Activated CD8-positive, alpha-beta T cell treated with anti-CD3 and anti-CD28 coated beads for 36 hours (primary cell): ENCODE measurements around the gene CHD9. TPM values are rescaled to one million over a fixed set of nuclear protein-coding genes. Genes with fewer than 3 reads are reported as not detected.

Experiments
- ATAC-seq: fragments of 200-7000 bp; cut with Tn5 transposase; one replicate; pipeline ENCODE4 v1.10.0; 2021; ENCODE audit warnings: mild to moderate bottlenecking, moderate library complexity
- CTCF ChIA-PET: fragments of 350-600 bp; sonication (Branson Sonifier 250); formaldehyde crosslinking; loops from one replicate; lab custom pipeline; 2021; ENCODE audit warnings: antibody characterized with exemption; lab: Charles Lee
- POLR2A ChIA-PET: fragments of 350-600 bp; sonication (Branson Sonifier 250); formaldehyde crosslinking; loops from one replicate; lab custom pipeline; 2021; ENCODE audit warnings: antibody characterized with exemption; lab: Charles Lee
- DNase-seq: peaks from one replicate; pipeline ENCODE4 v3.0.0-alpha.2; 2020
- H3K27ac Mint-ChIP-seq: one replicate; pipeline ENCODE4 v1.8.0; 2021; ENCODE audit warnings: mild to moderate bottlenecking, mixed read lengths
- H3K27me3 Mint-ChIP-seq: one replicate; pipeline ENCODE4 v1.8.0; 2021; ENCODE audit warnings: mixed read lengths
- H3K36me3 Mint-ChIP-seq: one replicate; pipeline ENCODE4 v1.8.0; 2021; ENCODE audit warnings: low read depth, mixed read lengths
- H3K4me1 Mint-ChIP-seq: one replicate; pipeline ENCODE4 v1.8.0; 2021; ENCODE audit warnings: low read depth, mixed read lengths
- H3K4me3 Mint-ChIP-seq: one replicate; pipeline ENCODE4 v1.8.0; 2021; ENCODE audit warnings: mild to moderate bottlenecking, moderate library complexity, mixed read lengths
- H3K9me3 Mint-ChIP-seq: one replicate; pipeline ENCODE4 v1.8.0; 2021; ENCODE audit warnings: mixed read lengths
- CTCF ChIP-seq: fragments of 200-600 bp; IDR thresholded peaks from one replicate; pipeline ENCODE4 v1.8.0; 2022; ENCODE audit warnings: antibody characterized with exemption, mild to moderate bottlenecking
- intact Hi-C: fragments of 100-400 bp; cut with micrococcal nuclease; formaldehyde crosslinking; loops from one replicate; pipeline ENCODE4 v1.10.0; 2022
- total RNA-seq, 2 experiments: library from RNA; stranded (reverse); gene quantifications; one replicate each; pipeline ENCODE4 v1.2.3, GENCODE V29; 2021

CHD9 gene
- total RNA-seq, 2 experiments from 2014 or later = 13.8 to 16.3 TPM

- Mint-ChIP-seq H3K9me3 (no peaks in the 10 kb centered on the region), H3K36me3 (peaks cover 8% of the 10 kb centered on the region), H3K27me3 (no peaks in the 10 kb centered on the region), H3K27ac (no peak overlapping the region), H3K4me3 (no peak overlapping the region), H3K4me1 (peaks cover 13% of the 10 kb centered on the region)
- CTCF ChIA-PET = interaction anchor here (0.8 to 1.6 kb wide), 3 partner anchors 9 to 25 kb away, joined by 3 read pairs; partner anchors contain the start of gene CHD9
- no peak for DNase-seq
- ATAC-seq = no peak
- POLR2A ChIA-PET = no interaction called here
- intact Hi-C loops = no loop called here
- TF ChIP-seq CTCF = no peak
Observed at GRCh38 chr16:53080345-53081031, 25.7 kb downstream of the CHD9 start.

- peaks cover 13% of the 10 kb centered on the region for H3K4me1 Mint-ChIP-seq
- intact Hi-C loops = no loop called here
- ChIA-PET POLR2A (no interaction called here), CTCF (interaction anchor here (1.6 kb wide), 1 partner anchor 26 kb away, joined by 3 read pairs; the partner anchor contains the start of gene CHD9)
- TF ChIP-seq CTCF = no peak
- no peak overlapping the region for H3K4me3 Mint-ChIP-seq
- peaks cover 4% of the 10 kb centered on the region for H3K36me3 Mint-ChIP-seq
- H3K27ac Mint-ChIP-seq = no peak overlapping the region
- H3K27me3 Mint-ChIP-seq = no peaks in the 10 kb centered on the region
- ATAC-seq (no peak), DNase-seq (no peak)
- no peaks in the 10 kb centered on the region for H3K9me3 Mint-ChIP-seq
Observed at GRCh38 chr16:53081032-53081424, 26.2 kb downstream of the CHD9 start.

GRCh38 chr16:53081686-53082407 lies 27.1 kb downstream of the CHD9 start:
- POLR2A ChIA-PET = no interaction called here
- TF ChIP-seq CTCF = no peak
- H3K4me1 Mint-ChIP-seq = peaks cover 13% of the 10 kb centered on the region
- no peak for DNase-seq
- no peaks in the 10 kb centered on the region for H3K9me3 Mint-ChIP-seq
- no peaks in the 10 kb centered on the region for H3K27me3 Mint-ChIP-seq
- H3K27ac Mint-ChIP-seq = no peak overlapping the region
- H3K4me3 Mint-ChIP-seq = no peak overlapping the region
- CTCF ChIA-PET = interaction anchor here (1.6 kb wide), 1 partner anchor 27 kb away, joined by 3 read pairs; the partner anchor contains the start of gene CHD9
- no peak for ATAC-seq
- intact Hi-C loops = no loop called here
- peaks cover 4% of the 10 kb centered on the region for H3K36me3 Mint-ChIP-seq

GRCh38 chr16:53082509-53082908 lies 27.7 kb downstream of the CHD9 start:
- no peak overlapping the region for H3K4me3 Mint-ChIP-seq
- no peak for DNase-seq
- no peaks in the 10 kb centered on the region for H3K9me3 Mint-ChIP-seq
- peaks cover 13% of the 10 kb centered on the region for H3K4me1 Mint-ChIP-seq
- no peak overlapping the region for H3K27ac Mint-ChIP-seq
- ATAC-seq = no peak
- intact Hi-C loops = no loop called here
- H3K36me3 Mint-ChIP-seq = peaks cover 4% of the 10 kb centered on the region
- POLR2A ChIA-PET = no interaction called here
- no peak for TF ChIP-seq CTCF
- CTCF ChIA-PET = no interaction called here
- no peaks in the 10 kb centered on the region for H3K27me3 Mint-ChIP-seq

GRCh38 chr16:53083119-53083518 lies 28.3 kb downstream of the CHD9 start:
- POLR2A ChIA-PET = no interaction called here

More at GRCh38 chr16:53083119-53083518, 28.3 kb downstream of the CHD9 start:
- CTCF ChIA-PET = interaction anchor here (1.2 kb wide), 1 partner anchor 29 kb away, joined by 3 read pairs; the partner anchor contains the start of gene CHD9
- DNase-seq (no peak), ATAC-seq (no peak)
- Mint-ChIP-seq H3K4me3 (no peak overlapping the region), H3K27me3 (no peaks in the 10 kb centered on the region), H3K27ac (no peak overlapping the region), H3K36me3 (peaks cover 1% of the 10 kb centered on the region), H3K4me1 (peaks cover 13% of the 10 kb centered on the region), H3K9me3 (no peaks in the 10 kb centered on the region)
- no peak for TF ChIP-seq CTCF
- intact Hi-C loops = no loop called here
